IMR-90 (cell line): Measurements from ENCODE around the gene FAM110A. TPM values are rescaled to one million over a fixed set of nuclear protein-coding genes. Genes with fewer than 3 reads are reported as not detected.

Source experiments
- ATAC-seq: fragments of 200-7000 bp; cut with Tn5 transposase; 2 replicates; pipeline ENCODE4 v1.9.1; 2020; ENCODE audit warnings: low read depth, mild to moderate bottlenecking, moderate library complexity
- BruUV-seq: library from RNA; stranded (reverse); fragments of 400-500 nt; replicated peaks from 2 replicates; lab custom pipeline; 2021; lab: Mats Ljungman, UMichigan
- CTCF ChIA-PET: fragments of 300-600 bp; formaldehyde crosslinking; extraction: SDS; loops from one replicate; lab custom pipeline; 2021; ENCODE audit warnings: antibody characterized with exemption; lab: Yijun Ruan, JAX
- POLR2A ChIA-PET: fragments of 300-600 bp; sonication (Branson Sonifier 250); formaldehyde crosslinking; loops from one replicate; lab custom pipeline; 2022; ENCODE audit warnings: antibody characterized with exemption; ENCODE audit not compliant: unreplicated experiment; lab: Charles Lee
- DNase-seq: peaks from one replicate; pipeline ENCODE4 v3.0.0; 2013
- H2AFZ ChIP-seq: replicated peaks from 2 replicates; pipeline ENCODE3; 2013; ENCODE audit warnings: low read length, mild to moderate bottlenecking; ENCODE audit not compliant: poor library complexity
- H2AK5ac ChIP-seq: 2 replicates; pipeline ENCODE4 v1.6.1; 2013; ENCODE audit warnings: low read depth, low read length, inconsistent platforms
- H2AK9ac ChIP-seq: replicated peaks from 2 replicates; pipeline ENCODE3; 2013; ENCODE audit warnings: mild to moderate bottlenecking, low read depth, low read length, moderate library complexity; ENCODE audit not compliant: poor library complexity
- H2BK120ac ChIP-seq: 2 replicates; pipeline ENCODE4 v1.6.1; 2013; ENCODE audit warnings: low read depth, low read length, inconsistent platforms
- H2BK15ac ChIP-seq: 3 replicates; pipeline ENCODE4 v1.6.1; 2013; ENCODE audit warnings: low read depth, low read length, inconsistent platforms
- H2BK20ac ChIP-seq: 2 replicates; pipeline ENCODE4 v1.6.1; 2013; ENCODE audit warnings: low read depth, mild to moderate bottlenecking, inconsistent platforms, low read length, moderate library complexity
- H2BK5ac ChIP-seq: 2 replicates; pipeline ENCODE4 v1.6.1; 2013; ENCODE audit warnings: mild to moderate bottlenecking, low read depth, low read length, inconsistent platforms; ENCODE audit not compliant: poor library complexity, severe bottlenecking
- H3K14ac ChIP-seq: replicated peaks from 2 replicates; pipeline ENCODE4 v1.6.1; 2013; ENCODE audit warnings: low read depth, low read length, inconsistent platforms
- H3K18ac ChIP-seq: 2 replicates; pipeline ENCODE4 v1.6.1; 2013; ENCODE audit warnings: low read depth, low read length, control low read depth
- H3K23ac ChIP-seq: 2 replicates; pipeline ENCODE4 v1.6.1; 2013; ENCODE audit warnings: low read depth, low read length, inconsistent platforms
- H3K27ac ChIP-seq: 2 replicates; pipeline ENCODE4 v1.5.1; 2013; ENCODE audit warnings: mild to moderate bottlenecking, control low read depth, low read length; ENCODE audit not compliant: insufficient read depth
- H3K27me3 ChIP-seq: 2 replicates; pipeline ENCODE4 v1.6.1; 2013; ENCODE audit warnings: low read length; ENCODE audit not compliant: control insufficient read depth, insufficient read depth
- H3K36me3 ChIP-seq: 2 replicates; pipeline ENCODE4 v1.6.1; 2013; ENCODE audit warnings: low read length, mixed read lengths; ENCODE audit not compliant: control insufficient read depth, insufficient read depth
- H3K4ac ChIP-seq: 2 replicates; pipeline ENCODE4 v1.6.1; 2013; ENCODE audit warnings: low read depth, low read length, inconsistent platforms
- H3K4me1 ChIP-seq: 2 replicates; pipeline ENCODE4 v1.6.1; 2013; ENCODE audit warnings: low read length, mixed read lengths; ENCODE audit not compliant: control insufficient read depth, insufficient read depth
- H3K4me2 ChIP-seq: 2 replicates; pipeline ENCODE4 v1.6.1; 2013; ENCODE audit warnings: low read depth, mild to moderate bottlenecking, control low read depth, low read length, moderate library complexity
- H3K4me3 ChIP-seq: 2 replicates; pipeline ENCODE4 v1.5.1; 2013; ENCODE audit warnings: low read depth, mild to moderate bottlenecking, control low read depth, low read length, moderate library complexity; ENCODE audit not compliant: insufficient read depth
- H3K56ac ChIP-seq: 2 replicates; pipeline ENCODE4 v1.6.1; 2013; ENCODE audit warnings: low read length, inconsistent platforms; ENCODE audit not compliant: insufficient read depth; ENCODE audit errors: extremely low read depth
- H3K79me1 ChIP-seq, 2 experiments: 2 replicates each; pipeline ENCODE4 v1.6.1; 2013; ENCODE audit warnings: low read length in 2 of 2, inconsistent platforms in 1 of 2, low read depth in 1 of 2
- H3K9ac ChIP-seq: 2 replicates; pipeline ENCODE4 v1.6.1; 2013; ENCODE audit warnings: low read depth, low read length, control low read depth
- H3K9me1 ChIP-seq: 2 replicates; pipeline ENCODE4 v1.6.1; 2013; ENCODE audit warnings: low read length, inconsistent platforms; ENCODE audit not compliant: insufficient read depth
- H3K9me3 ChIP-seq: 2 replicates; pipeline ENCODE4 v1.6.1; 2013; ENCODE audit warnings: low read length; ENCODE audit not compliant: control insufficient read depth, insufficient read depth
- H4K20me1 ChIP-seq: 2 replicates; pipeline ENCODE4 v1.6.1; 2013; ENCODE audit warnings: low read length, inconsistent platforms; ENCODE audit not compliant: insufficient read depth
- H4K5ac ChIP-seq: 2 replicates; pipeline ENCODE4 v1.6.1; 2013; ENCODE audit warnings: mild to moderate bottlenecking, low read depth, low read length, control low read depth
- H4K8ac ChIP-seq, 2 experiments: 2 replicates each; pipeline ENCODE4 v1.6.1; 2013; ENCODE audit warnings: low read depth in 2 of 2, low read length in 2 of 2, control low read depth in 1 of 2, inconsistent platforms in 1 of 2
- H4K91ac ChIP-seq: 2 replicates; pipeline ENCODE4 v1.6.1; 2013; ENCODE audit warnings: low read depth, low read length, inconsistent platforms; ENCODE audit not compliant: insufficient read depth
- BHLHE40 ChIP-seq: fragments of 150-350 bp; IDR thresholded peaks from 2 replicates; pipeline ENCODE4 v1.6.1; 2016; ENCODE audit warnings: mild to moderate bottlenecking, low read depth, low read length
- CEBPB ChIP-seq: IDR thresholded peaks from 2 replicates; pipeline ENCODE4 v1.6.1; 2012; ENCODE audit warnings: low read depth, low read length, improper control_type of control experiment
- RAD21 ChIP-seq: IDR thresholded peaks from 2 replicates; pipeline ENCODE4 v1.6.1; 2012; ENCODE audit warnings: low read length, improper control_type of control experiment
- WGBS, 2 experiments: methylation state at CpG; one replicate each; pipeline versions ENCODE4 v1.1.5 to v1.1.7; 2013; ENCODE audit warnings: missing lambda C conversion rate in 2 of 2; ENCODE audit not compliant: insufficient read length in 1 of 2; ENCODE audit errors: extremely low coverage in 2 of 2; 5-methylcytosine and 5-hydroxymethylcytosine counted together
- dilution Hi-C: fragments of 300-500 bp; cut with HindIII; formaldehyde crosslinking; loops from one replicate; pipeline ENCODE4 v1.14.3; 2018; ENCODE audit warnings: low sequenced_read_pairs; ENCODE audit not compliant: unreplicated experiment
- in situ Hi-C: fragments of 300-500 bp; cut with MboI; formaldehyde crosslinking; loops from 3 replicates; pipeline ENCODE4 v1.14.3; 2019; ENCODE audit warnings: low sequenced_read_pairs, inconsistent platforms, mixed read lengths
- intact Hi-C: fragments of 100-400 bp; cut with micrococcal nuclease; formaldehyde crosslinking; loops from 2 replicates; pipeline ENCODE4 v1.10.0; 2022
- polyA plus RNA-seq, 3 experiments: library from polyadenylated mRNA; depleted of rRNA; stranded (reverse); fragments of >200 nt; gene quantifications; 2 replicates each; pipeline ENCODE4 v1.2.3, GENCODE V29; 2012; ENCODE audit warnings: low replicate concordance in 1 of 3
- total RNA-seq: library from RNA; depleted of rRNA; stranded (reverse); fragments of >200 nt; gene quantifications from 2 replicates; pipeline ENCODE4 v1.2.3, GENCODE V29; 2012
- TF ChIP-seq, protein P1 (sequence below): fragments of 150-350 bp; IDR thresholded peaks from 2 replicates; pipeline ENCODE4 v1.6.1; 2017; ENCODE audit warnings: mild to moderate bottlenecking, antibody characterized with exemption, low read length, low read depth

FAM110A gene
- total and polyA plus RNA-seq, 2 of the 4 experiments (the other 2 are of a cell fraction): 0.36 to 3.6 TPM

DNA sequence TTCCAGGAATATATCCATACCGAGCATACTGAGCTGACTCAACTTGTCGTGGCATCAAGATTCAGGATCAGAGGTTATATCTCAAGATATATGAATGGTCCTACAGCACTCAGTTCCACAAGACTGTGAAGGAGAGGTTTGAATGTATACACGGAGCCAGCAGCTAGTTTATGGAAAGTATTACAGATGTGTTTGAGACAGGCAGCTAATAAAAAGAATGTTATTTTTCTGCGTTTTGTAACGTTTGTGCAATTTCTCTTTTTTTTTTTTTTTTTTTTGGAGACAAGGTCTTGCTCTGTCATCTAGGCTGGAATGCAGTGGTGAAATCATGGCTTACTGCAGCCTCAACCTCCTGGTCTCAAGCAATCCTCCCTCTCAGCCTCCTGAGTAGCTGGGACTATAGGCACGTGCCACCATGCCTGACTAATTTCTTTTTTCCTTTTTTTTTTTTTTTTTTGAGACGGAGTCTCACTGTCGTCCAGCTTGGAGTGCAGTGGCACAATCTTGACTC, 3.4 kb upstream of the FAM110A start:
- Histone ChIP-seq H3K4me2 (no peak overlapping the region; the same call in 1 of the 2 replicates), H2BK15ac (no peak overlapping the region; the same call in 2 of the 3 replicates), H4K91ac (no peak overlapping the region), H4K20me1 (no peaks in the 10 kb centered on the region), H2AK9ac (no peak overlapping the region), H3K79me1 (peaks cover 9 to 12% of the 10 kb centered on the region in 2 experiments; a peak in 3 of 4 replicates), H2BK120ac (no peak overlapping the region), H3K27ac (no peak overlapping the region), H3K56ac (no peak overlapping the region), H2AK5ac (no peak overlapping the region), H3K36me3 (no peaks in the 10 kb centered on the region), H3K4me3 (no peak overlapping the region), H3K4me1 (0 out of 2 replicates have a peak, but pooled peaks cover 7% of the 10 kb centered on the region), H3K9ac (no peak overlapping the region), H2BK5ac (peak overlapping the region; percentile 28), H3K14ac (no peak overlapping the region), H3K23ac (no peak overlapping the region), H2AFZ (no peak overlapping the region), H3K9me3 (no peaks in the 10 kb centered on the region), H3K27me3 (no peaks in the 10 kb centered on the region), H4K8ac (no peak overlapping the region), H3K4ac (no peak overlapping the region), H4K5ac (no peak overlapping the region), H2BK20ac (no peak overlapping the region), H3K18ac (no peak overlapping the region), H3K9me1 (peaks cover 3% of the 10 kb centered on the region; the same call in 1 of the 2 replicates)
- TF ChIP-seq BHLHE40: peak; percentile 88
- TF ChIP-seq CEBPB: peak; percentile 58; the same call in 1 of the 2 replicates
- no peak for TF ChIP-seq RAD21
- TF ChIP-seq, protein P1, sequence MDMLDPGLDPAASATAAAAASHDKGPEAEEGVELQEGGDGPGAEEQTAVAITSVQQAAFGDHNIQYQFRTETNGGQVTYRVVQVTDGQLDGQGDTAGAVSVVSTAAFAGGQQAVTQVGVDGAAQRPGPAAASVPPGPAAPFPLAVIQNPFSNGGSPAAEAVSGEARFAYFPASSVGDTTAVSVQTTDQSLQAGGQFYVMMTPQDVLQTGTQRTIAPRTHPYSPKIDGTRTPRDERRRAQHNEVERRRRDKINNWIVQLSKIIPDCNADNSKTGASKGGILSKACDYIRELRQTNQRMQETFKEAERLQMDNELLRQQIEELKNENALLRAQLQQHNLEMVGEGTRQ: peak; percentile 48; the same call in 1 of the 2 replicates
- POLR2A ChIA-PET: no interaction called here
- dilution Hi-C loops: no loop called here
- ATAC-seq: no peak
- in situ Hi-C loops: no loop called here
- peak; percentile 60 for DNase-seq
- intact Hi-C loops: loop anchor here (5.0 kb wide), 1 partner anchor 127 kb away; no protein-coding TSS in a partner anchor
- CTCF ChIA-PET: interaction anchor here (0.5 to 0.6 kb wide), 2 partner anchors 117 to 1023 kb away, joined by 3 to 7 read pairs; no protein-coding TSS in a partner anchor
- no CpG with 5 or more reads among the region's 8 CpGs for WGBS, 2 experiments
- BruUV-seq: no TSS peak
